IMR-90 (cell line): Measurements from ENCODE around the gene ROBO1. TPM values are rescaled to one million over a fixed set of nuclear protein-coding genes. Genes with fewer than 3 reads are reported as not detected.

Experiments used
- ATAC-seq: fragments of 200-7000 bp; cut with Tn5 transposase; 2 replicates; pipeline ENCODE4 v1.9.1; 2020; ENCODE audit warnings: low read depth, mild to moderate bottlenecking, moderate library complexity
- BruUV-seq: library from RNA; stranded (reverse); fragments of 400-500 nt; replicated peaks from 2 replicates; lab custom pipeline; 2021; lab: Mats Ljungman, UMichigan
- CTCF ChIA-PET: fragments of 300-600 bp; formaldehyde crosslinking; extraction: SDS; loops from one replicate; lab custom pipeline; 2021; ENCODE audit warnings: antibody characterized with exemption; lab: Yijun Ruan, JAX
- POLR2A ChIA-PET: fragments of 300-600 bp; sonication (Branson Sonifier 250); formaldehyde crosslinking; loops from one replicate; lab custom pipeline; 2022; ENCODE audit warnings: antibody characterized with exemption; ENCODE audit not compliant: unreplicated experiment; lab: Charles Lee
- DNase-seq: peaks from one replicate; pipeline ENCODE4 v3.0.0; 2013
- H2AFZ ChIP-seq: replicated peaks from 2 replicates; pipeline ENCODE3; 2013; ENCODE audit warnings: low read length, mild to moderate bottlenecking; ENCODE audit not compliant: poor library complexity
- H2AK5ac ChIP-seq: 2 replicates; pipeline ENCODE4 v1.6.1; 2013; ENCODE audit warnings: low read depth, low read length, inconsistent platforms
- H2AK9ac ChIP-seq: replicated peaks from 2 replicates; pipeline ENCODE3; 2013; ENCODE audit warnings: mild to moderate bottlenecking, low read depth, low read length, moderate library complexity; ENCODE audit not compliant: poor library complexity
- H2BK120ac ChIP-seq: 2 replicates; pipeline ENCODE4 v1.6.1; 2013; ENCODE audit warnings: low read depth, low read length, inconsistent platforms
- H2BK15ac ChIP-seq: 3 replicates; pipeline ENCODE4 v1.6.1; 2013; ENCODE audit warnings: low read depth, low read length, inconsistent platforms
- H2BK20ac ChIP-seq: 2 replicates; pipeline ENCODE4 v1.6.1; 2013; ENCODE audit warnings: low read depth, mild to moderate bottlenecking, inconsistent platforms, low read length, moderate library complexity
- H2BK5ac ChIP-seq: 2 replicates; pipeline ENCODE4 v1.6.1; 2013; ENCODE audit warnings: mild to moderate bottlenecking, low read depth, low read length, inconsistent platforms; ENCODE audit not compliant: poor library complexity, severe bottlenecking
- H3K14ac ChIP-seq: replicated peaks from 2 replicates; pipeline ENCODE4 v1.6.1; 2013; ENCODE audit warnings: low read depth, low read length, inconsistent platforms
- H3K18ac ChIP-seq: 2 replicates; pipeline ENCODE4 v1.6.1; 2013; ENCODE audit warnings: low read depth, low read length, control low read depth
- H3K23ac ChIP-seq: 2 replicates; pipeline ENCODE4 v1.6.1; 2013; ENCODE audit warnings: low read depth, low read length, inconsistent platforms
- H3K27ac ChIP-seq: 2 replicates; pipeline ENCODE4 v1.5.1; 2013; ENCODE audit warnings: mild to moderate bottlenecking, control low read depth, low read length; ENCODE audit not compliant: insufficient read depth
- H3K27me3 ChIP-seq: 2 replicates; pipeline ENCODE4 v1.6.1; 2013; ENCODE audit warnings: low read length; ENCODE audit not compliant: control insufficient read depth, insufficient read depth
- H3K36me3 ChIP-seq: 2 replicates; pipeline ENCODE4 v1.6.1; 2013; ENCODE audit warnings: low read length, mixed read lengths; ENCODE audit not compliant: control insufficient read depth, insufficient read depth
- H3K4ac ChIP-seq: 2 replicates; pipeline ENCODE4 v1.6.1; 2013; ENCODE audit warnings: low read depth, low read length, inconsistent platforms
- H3K4me1 ChIP-seq: 2 replicates; pipeline ENCODE4 v1.6.1; 2013; ENCODE audit warnings: low read length, mixed read lengths; ENCODE audit not compliant: control insufficient read depth, insufficient read depth
- H3K4me2 ChIP-seq: 2 replicates; pipeline ENCODE4 v1.6.1; 2013; ENCODE audit warnings: low read depth, mild to moderate bottlenecking, control low read depth, low read length, moderate library complexity
- H3K4me3 ChIP-seq: 2 replicates; pipeline ENCODE4 v1.5.1; 2013; ENCODE audit warnings: low read depth, mild to moderate bottlenecking, control low read depth, low read length, moderate library complexity; ENCODE audit not compliant: insufficient read depth
- H3K56ac ChIP-seq: 2 replicates; pipeline ENCODE4 v1.6.1; 2013; ENCODE audit warnings: low read length, inconsistent platforms; ENCODE audit not compliant: insufficient read depth; ENCODE audit errors: extremely low read depth
- H3K79me1 ChIP-seq, 2 experiments: 2 replicates each; pipeline ENCODE4 v1.6.1; 2013; ENCODE audit warnings: low read length in 2 of 2, inconsistent platforms in 1 of 2, low read depth in 1 of 2
- H3K9ac ChIP-seq: 2 replicates; pipeline ENCODE4 v1.6.1; 2013; ENCODE audit warnings: low read depth, low read length, control low read depth
- H3K9me1 ChIP-seq: 2 replicates; pipeline ENCODE4 v1.6.1; 2013; ENCODE audit warnings: low read length, inconsistent platforms; ENCODE audit not compliant: insufficient read depth
- H3K9me3 ChIP-seq: 2 replicates; pipeline ENCODE4 v1.6.1; 2013; ENCODE audit warnings: low read length; ENCODE audit not compliant: control insufficient read depth, insufficient read depth
- H4K20me1 ChIP-seq: 2 replicates; pipeline ENCODE4 v1.6.1; 2013; ENCODE audit warnings: low read length, inconsistent platforms; ENCODE audit not compliant: insufficient read depth
- H4K5ac ChIP-seq: 2 replicates; pipeline ENCODE4 v1.6.1; 2013; ENCODE audit warnings: mild to moderate bottlenecking, low read depth, low read length, control low read depth
- H4K8ac ChIP-seq, 2 experiments: 2 replicates each; pipeline ENCODE4 v1.6.1; 2013; ENCODE audit warnings: low read depth in 2 of 2, low read length in 2 of 2, control low read depth in 1 of 2, inconsistent platforms in 1 of 2
- H4K91ac ChIP-seq: 2 replicates; pipeline ENCODE4 v1.6.1; 2013; ENCODE audit warnings: low read depth, low read length, inconsistent platforms; ENCODE audit not compliant: insufficient read depth
- MAFK ChIP-seq: IDR thresholded peaks from 2 replicates; pipeline ENCODE4 v1.6.1; 2012; ENCODE audit warnings: low read depth, low read length, improper control_type of control experiment
- MXI1 ChIP-seq: IDR thresholded peaks from 2 replicates; pipeline ENCODE4 v1.6.1; 2012; ENCODE audit warnings: low read depth, mild to moderate bottlenecking, low read length, moderate library complexity, borderline replicate concordance
- SMC3 ChIP-seq: fragments of 150-350 bp; IDR thresholded peaks from 2 replicates; pipeline ENCODE4 v1.6.1; 2016; ENCODE audit warnings: low read depth, mild to moderate bottlenecking, antibody characterized with exemption, low read length, moderate library complexity
- WGBS, 2 experiments: methylation state at CpG; one replicate each; pipeline versions ENCODE4 v1.1.5 to v1.1.7; 2013; ENCODE audit warnings: missing lambda C conversion rate in 2 of 2; ENCODE audit not compliant: insufficient read length in 1 of 2; ENCODE audit errors: extremely low coverage in 2 of 2; 5-methylcytosine and 5-hydroxymethylcytosine counted together
- dilution Hi-C: fragments of 300-500 bp; cut with HindIII; formaldehyde crosslinking; loops from one replicate; pipeline ENCODE4 v1.14.3; 2018; ENCODE audit warnings: low sequenced_read_pairs; ENCODE audit not compliant: unreplicated experiment
- in situ Hi-C: fragments of 300-500 bp; cut with MboI; formaldehyde crosslinking; loops from 3 replicates; pipeline ENCODE4 v1.14.3; 2019; ENCODE audit warnings: low sequenced_read_pairs, inconsistent platforms, mixed read lengths
- intact Hi-C: fragments of 100-400 bp; cut with micrococcal nuclease; formaldehyde crosslinking; loops from 2 replicates; pipeline ENCODE4 v1.10.0; 2022
- polyA plus RNA-seq, 3 experiments: library from polyadenylated mRNA; depleted of rRNA; stranded (reverse); fragments of >200 nt; gene quantifications; 2 replicates each; pipeline ENCODE4 v1.2.3, GENCODE V29; 2012; ENCODE audit warnings: low replicate concordance in 1 of 3
- total RNA-seq: library from RNA; depleted of rRNA; stranded (reverse); fragments of >200 nt; gene quantifications from 2 replicates; pipeline ENCODE4 v1.2.3, GENCODE V29; 2012

Gene ROBO1
- total and polyA plus RNA-seq, 2 of the 4 experiments (the other 2 are of a cell fraction), result 24.1 to 53.9 TPM

DNA sequence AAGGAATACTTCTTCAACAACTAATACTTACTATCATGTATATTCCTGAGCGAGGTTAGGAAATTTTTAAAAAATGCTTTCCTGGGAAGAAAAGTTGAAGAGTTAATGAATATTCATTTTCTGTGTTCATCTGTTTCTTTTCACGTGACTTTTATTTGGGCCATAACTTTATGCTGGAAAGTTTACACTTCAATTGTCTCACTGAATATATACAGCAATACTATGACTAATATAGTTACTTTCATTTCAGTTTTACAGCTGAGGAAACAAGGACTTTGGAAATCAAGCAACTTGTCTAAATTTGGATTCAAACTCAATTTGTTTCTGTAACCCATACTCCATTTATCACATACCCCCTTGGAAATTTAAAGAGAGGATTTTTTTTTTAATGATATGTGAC lies 894.2 kb downstream of the ROBO1 start:
- H3K27ac ChIP-seq, result no peak overlapping the region
- H3K79me1 ChIP-seq, result peaks cover 0 to 9% of the 10 kb centered on the region in 2 experiments; a peak in 2 of 4 replicates
- H3K9me1 ChIP-seq, result no peaks in the 10 kb centered on the region; the same call in 1 of the 2 replicates
- H3K9ac ChIP-seq, result no peak overlapping the region
- H3K4me1 ChIP-seq, result peaks cover 4% of the 10 kb centered on the region; the same call in 1 of the 2 replicates
- no peak overlapping the region for H3K4me3 ChIP-seq
- H2AK9ac ChIP-seq, result no peak overlapping the region
- no peak overlapping the region for H2AFZ ChIP-seq
- no peak overlapping the region for H4K5ac ChIP-seq
- H3K23ac ChIP-seq, result no peak overlapping the region
- WGBS, 2 experiments, result no CpG with 5 or more reads among the region's 2 CpGs
- no peaks in the 10 kb centered on the region for H3K27me3 ChIP-seq
- H3K18ac ChIP-seq, result no peak overlapping the region
- no peak overlapping the region for H3K14ac ChIP-seq
- intact Hi-C loops, result loop anchor here (10.0 kb wide), 1 partner anchor 209 kb away; no protein-coding TSS in a partner anchor
- in situ Hi-C loops, result no loop called here
- no peaks in the 10 kb centered on the region for H3K36me3 ChIP-seq
- no peak overlapping the region for H2BK5ac ChIP-seq
- no peaks in the 10 kb centered on the region for H4K20me1 ChIP-seq
- ChIA-PET POLR2A (no interaction called here), CTCF (no interaction called here)
- no peak overlapping the region for H3K4ac ChIP-seq
- H3K56ac ChIP-seq, result no peak overlapping the region
- ATAC-seq (no peak), DNase-seq (peak; percentile 51)
- H2AK5ac ChIP-seq, result no peak overlapping the region
- BruUV-seq, result no TSS peak
- peak overlapping the region; percentile 2; the same call in 1 of the 2 replicates for H3K4me2 ChIP-seq
- no peak overlapping the region for H2BK120ac ChIP-seq
- H2BK15ac ChIP-seq, result no peak overlapping the region
- H4K8ac ChIP-seq, result no peak overlapping the region
- no peak for TF ChIP-seq SMC3
- no peak for TF ChIP-seq MAFK
- TF ChIP-seq MXI1, result no peak
- H3K9me3 ChIP-seq, result no peaks in the 10 kb centered on the region
- H4K91ac ChIP-seq, result no peak overlapping the region
- dilution Hi-C loops, result no loop called here
- H2BK20ac ChIP-seq, result no peak overlapping the region
